Measurements from ENCODE around the gene CPNE8.
A peak's percentile ranks its signal among the peaks of the same experiment; 100 is the strongest.

The CPNE8 gene

GRCh38 chr12:38904537-38905479, 583 bp downstream of the CPNE8 start:
- DNase-seq (ENCODE audit: extremely low read depth, insufficient read length): peak; percentile 71
- no peak for TF ChIP-seq CTCF (IDR thresholded peaks at IDR 0.05; ENCODE audit: insufficient read depth, low read length, poor library complexity, severe bottlenecking)
- H3K36me3 ChIP-seq (ENCODE audit: control insufficient read depth, insufficient read depth, low read length): no peaks in the 10 kb centered on the region
- H3K4me3 ChIP-seq (replicated peaks; ENCODE audit: low read depth, low read length): peak overlapping the region; percentile 94
- H3K27me3 ChIP-seq (replicated peaks; ENCODE audit: control insufficient read depth, insufficient read depth, low read length): no peaks in the 10 kb centered on the region

GRCh38 chr12:38903596-38903995, 1.8 kb downstream of the CPNE8 start:
- H3K4me3 ChIP-seq (replicated peaks; ENCODE audit: low read depth, low read length): peak overlapping the region; percentile 94
- no peaks in the 10 kb centered on the region for H3K27me3 ChIP-seq (replicated peaks; ENCODE audit: control insufficient read depth, insufficient read depth, low read length)
- no peaks in the 10 kb centered on the region for H3K36me3 ChIP-seq (ENCODE audit: control insufficient read depth, insufficient read depth, low read length)
- no peak for TF ChIP-seq CTCF (IDR thresholded peaks at IDR 0.05; ENCODE audit: insufficient read depth, low read length, poor library complexity, severe bottlenecking)
- DNase-seq (ENCODE audit: extremely low read depth, insufficient read length): no peak

- TF ChIP-seq CTCF (IDR thresholded peaks at IDR 0.05; ENCODE audit: insufficient read depth, low read length, poor library complexity, severe bottlenecking): no peak
- H3K36me3 ChIP-seq (ENCODE audit: control insufficient read depth, insufficient read depth, low read length): no peaks in the 10 kb centered on the region
- H3K4me3 ChIP-seq (replicated peaks; ENCODE audit: low read depth, low read length): no peak overlapping the region
- H3K27me3 ChIP-seq (replicated peaks; ENCODE audit: control insufficient read depth, insufficient read depth, low read length): no peaks in the 10 kb centered on the region
- no peak for DNase-seq (ENCODE audit: extremely low read depth, insufficient read length)
Observed at GRCh38 chr12:38898001-38898684, 7.2 kb downstream of the CPNE8 start.

- Histone ChIP-seq H3K36me3 (ENCODE audit: control insufficient read depth, insufficient read depth, low read length) (no peaks in the 10 kb centered on the region), H3K4me3 (replicated peaks; ENCODE audit: low read depth, low read length) (no peak overlapping the region), H3K27me3 (replicated peaks; ENCODE audit: control insufficient read depth, insufficient read depth, low read length) (no peaks in the 10 kb centered on the region)
- no peak for DNase-seq (ENCODE audit: extremely low read depth, insufficient read length)
- no peak for TF ChIP-seq CTCF (IDR thresholded peaks at IDR 0.05; ENCODE audit: insufficient read depth, low read length, poor library complexity, severe bottlenecking)
Observed at GRCh38 chr12:38895446-38895845, 9.9 kb downstream of the CPNE8 start.

- DNase-seq (ENCODE audit: extremely low read depth, insufficient read length): no peak
- no peak for TF ChIP-seq CTCF (IDR thresholded peaks at IDR 0.05; ENCODE audit: insufficient read depth, low read length, poor library complexity, severe bottlenecking)
- Histone ChIP-seq H3K4me3 (replicated peaks; ENCODE audit: low read depth, low read length) (no peak overlapping the region), H3K27me3 (replicated peaks; ENCODE audit: control insufficient read depth, insufficient read depth, low read length) (no peaks in the 10 kb centered on the region), H3K36me3 (ENCODE audit: control insufficient read depth, insufficient read depth, low read length) (no peaks in the 10 kb centered on the region)
Observed at GRCh38 chr12:38892976-38893375, 12.4 kb downstream of the CPNE8 start.
